ENCODE data around the gene CDC34. TPM values are rescaled to one million over a fixed set of nuclear protein-coding genes. Genes with fewer than 3 reads are reported as not detected.
A peak's percentile ranks its signal among the peaks of the same experiment; 100 is the strongest.

CDC34 gene
- total and polyA plus RNA-seq, 2 of the 8 experiments (the other 6 are each of a cell fraction or from before 2014, with no cell fraction given) = 95.9 to 129 TPM

DNA sequence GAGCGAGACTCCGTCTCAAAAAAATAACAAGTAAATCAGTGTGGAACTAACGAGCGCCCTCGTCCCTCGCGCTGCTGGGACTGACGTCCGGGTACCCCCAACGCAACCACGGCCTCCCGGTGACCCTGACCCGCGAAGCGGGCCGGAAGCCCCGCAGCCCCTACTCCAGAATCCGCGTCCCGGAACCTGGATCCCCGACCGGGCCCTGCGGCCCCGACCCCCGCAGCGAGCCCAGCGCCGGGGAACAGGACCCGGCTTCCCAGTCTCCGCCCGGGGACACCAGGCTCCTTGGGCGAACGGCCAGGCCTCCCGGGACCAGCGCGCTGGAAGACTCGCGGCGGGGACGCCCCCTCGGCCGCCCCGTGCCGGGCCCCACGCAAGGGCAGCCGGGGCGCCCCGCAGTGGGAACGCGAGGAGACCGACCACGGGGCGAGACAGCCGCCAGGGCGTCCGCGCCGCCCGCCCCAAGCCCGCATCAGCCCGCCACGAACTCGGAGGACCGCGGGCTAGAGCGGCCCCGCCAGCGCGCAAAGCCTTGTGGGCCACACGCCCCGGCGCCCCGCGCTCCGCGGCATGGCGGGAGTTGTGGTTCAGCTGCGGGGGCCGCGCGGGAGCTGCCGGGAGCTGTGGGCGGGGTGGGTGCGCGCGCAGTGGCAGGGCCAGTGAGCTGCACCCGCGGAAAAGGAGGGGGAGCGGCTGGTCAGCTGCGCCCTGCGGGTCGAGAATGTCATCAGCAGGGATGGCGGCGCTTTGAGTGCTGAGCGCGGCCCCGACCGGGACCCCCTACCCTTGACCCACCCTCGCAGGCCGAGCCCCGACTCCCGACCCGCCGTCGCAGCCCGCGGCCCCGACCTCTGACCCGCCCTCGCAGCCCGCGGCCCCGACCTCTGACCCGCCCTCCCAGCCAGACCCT lies 42.8 kb upstream of the CDC34 start:
- H3K14ac ChIP-seq (ENCODE audit: insufficient read length) = no peak overlapping the region
- DNase-seq (ENCODE audit: low read depth in 1 of 2, low spot score in 2 of 2) = peak; percentile 60 to 97
- H4K20me1 ChIP-seq (replicated peaks in 1 of 2; ENCODE audit: control insufficient read depth in 1 of 2, insufficient read depth in 2 of 2, low read length in 2 of 2) = peaks cover 0 to 3% of the 10 kb centered on the region in 2 experiments
- H3K4ac ChIP-seq (replicated peaks; ENCODE audit: insufficient read length, low read depth, low read length) = no peak overlapping the region
- ChIA-PET CTCF (ENCODE audit: partially characterized antibody) (interaction anchor here (0.6 to 5.8 kb wide), 9 partner anchors 11 to 142 kb away, joined by 3 to 23 read pairs (median 5); no protein-coding TSS in a partner anchor), POLR2A (ENCODE audit: partially characterized antibody) (interaction anchor here (0.6 to 2.5 kb wide), 6 partner anchors 9 to 142 kb away, joined by 3 to 9 read pairs (median 4); a partner anchor contains a TSS)
- H3K9ac ChIP-seq (replicated peaks in 1 of 4; ENCODE audit: extremely low read depth in 1 of 4, low read depth in 3 of 4, low read length in 3 of 4) = peak overlapping the region; percentile 6 to 84 (median 68); a peak in 6 of 7 replicates
- H4K5ac ChIP-seq (ENCODE audit: insufficient read length, low read depth, low read length) = peak overlapping the region; percentile 85
- FAIRE-seq = no peak
- peak overlapping the region; percentile 48; the same call in 1 of the 2 replicates for H3K27ac ChIP-seq (ENCODE audit: low read depth, low read length)
- H3K79me2 ChIP-seq (ENCODE audit: control insufficient read depth in 1 of 2, insufficient read depth in 2 of 2, low read length in 2 of 2) = no peaks in the 10 kb centered on the region
- H3K4me2 ChIP-seq (ENCODE audit: insufficient read depth in 1 of 2, low read depth in 2 of 2, low read length in 2 of 2) = peak overlapping the region; percentile 60 to 97
- peak overlapping the region; percentile 69 for H3K56ac ChIP-seq (replicated peaks; ENCODE audit: insufficient read length, low read depth, low read length)
- H2AFZ ChIP-seq (ENCODE audit: low read length) = no peak overlapping the region
- H3K27me3 ChIP-seq (replicated peaks in 1 of 4; ENCODE audit: control insufficient read depth in 3 of 4, extremely low read depth in 1 of 4, insufficient read depth in 3 of 4, low read length in 3 of 4) = no peaks in the 10 kb centered on the region; a peak in 2 of 7 replicates
- no peak overlapping the region for H4K91ac ChIP-seq (replicated peaks; ENCODE audit: insufficient read length, low read length)
- no peak overlapping the region for H2BK12ac ChIP-seq (ENCODE audit: low read depth, low read length)
- peak overlapping the region; percentile 60; the same call in 1 of the 2 replicates for H2BK5ac ChIP-seq (ENCODE audit: low read depth, low read length)
- peaks cover 5% of the 10 kb centered on the region; the same call in 1 of the 2 replicates for H3K23me2 ChIP-seq (ENCODE audit: low read depth, low read length)
- H3K79me1 ChIP-seq (ENCODE audit: low read depth, low read length) = no peaks in the 10 kb centered on the region; the same call in 1 of the 2 replicates
- H2AK5ac ChIP-seq (ENCODE audit: low read depth, low read length) = no peak overlapping the region
- H2BK120ac ChIP-seq (replicated peaks; ENCODE audit: low read depth, low read length) = no peak overlapping the region
- no peak overlapping the region for H3K23ac ChIP-seq (ENCODE audit: insufficient read length)
- WGBS, 2 experiments (ENCODE audit: extremely low coverage in 1 of 2, insufficient coverage in 1 of 2, insufficient read length in 1 of 2, insufficient replicate concordance in 2 of 2, low coverage in 1 of 2, low lambda C conversion rate in 2 of 2, missing lambda C conversion rate in 1 of 2) = 1% methylated on average over 49 of the region's 114 CpGs; no CpG with 5 or more reads in 1 of the 2 experiments
- H3K4me3 ChIP-seq (ENCODE audit: extremely low read depth in 1 of 4, insufficient read depth in 2 of 4, low read depth in 3 of 4, low read length in 4 of 4) = peak overlapping the region; percentile 62 to 85 (median 76)
- peaks cover 0 to 2% of the 10 kb centered on the region in 2 experiments; a peak in 1 of 4 replicates for H3K9me3 ChIP-seq (ENCODE audit: insufficient read depth in 2 of 2, low read depth in 1 of 2, low read length in 1 of 2)
- no peak overlapping the region for H2BK20ac ChIP-seq (ENCODE audit: low read length)
- H4K8ac ChIP-seq (ENCODE audit: extremely low read depth, insufficient read depth, low read length) = peak overlapping the region; percentile 96; the same call in 1 of the 2 replicates
- no peaks in the 10 kb centered on the region for H3K36me3 ChIP-seq (ENCODE audit: control insufficient read depth in 2 of 4, insufficient read depth in 4 of 4, low read length in 3 of 4)
- H3K18ac ChIP-seq (ENCODE audit: extremely low read depth, low read length) = peak overlapping the region; percentile 32
- peaks cover 0 to 16% (median 10%) of the 10 kb centered on the region in 4 experiments; a peak in 6 of 7 replicates for H3K4me1 ChIP-seq (replicated peaks in 1 of 4; ENCODE audit: control insufficient read depth in 3 of 4, insufficient read depth in 4 of 4, low read length in 3 of 4)
- no peak overlapping the region for H2BK15ac ChIP-seq (ENCODE audit: low read length)
- TF ChIP-seq RBBP5 (IDR thresholded peaks at IDR 0.05; ENCODE audit: borderline replicate concordance, low read depth, low read length) = no peak
- TF ChIP-seq JUN (IDR thresholded peaks at IDR 0.05; ENCODE audit: low read depth, low read length) = no peak
- TF ChIP-seq EP300 (IDR thresholded peaks at IDR 0.05; ENCODE audit: borderline replicate concordance in 1 of 2, low read depth in 2 of 2, low read length in 2 of 2) = no peak
- no peak for TF ChIP-seq RAD21 (IDR thresholded peaks at IDR 0.05 in 1 of 2, conservative IDR thresholded peaks at IDR 0.05 in 1 of 2; ENCODE audit: low read depth in 2 of 2, low read length in 2 of 2)
- no peak for TF ChIP-seq JUND (IDR thresholded peaks at IDR 0.05; ENCODE audit: low read length)
- no peak for TF ChIP-seq BRCA1 (IDR thresholded peaks at IDR 0.05; ENCODE audit: low read depth, low read length)
- TF ChIP-seq SIX5 (IDR thresholded peaks at IDR 0.05; ENCODE audit: low read depth, low read length) = peak; percentile 69; the same call in 1 of the 2 replicates
- no peak for TF ChIP-seq TCF12 (IDR thresholded peaks at IDR 0.05; ENCODE audit: low read depth, low read length)
- TF ChIP-seq SIN3A (conservative IDR thresholded peaks at IDR 0.05 in 1 of 2, IDR thresholded peaks at IDR 0.05 in 1 of 2; ENCODE audit: low read depth in 1 of 2, low read length in 2 of 2) = peak; percentile 53 to 64; a peak in 2 of 4 replicates

Data from H1 (cell line).